Neutrophil (primary cell): ENCODE data around the gene GRK4.

Source experiments
- H3K27ac ChIP-seq: fragments of 200-600 bp; sonication (generic); 2 replicates; pipeline ENCODE4 v1.5.1; 2016; ENCODE audit warnings: mild to moderate bottlenecking, moderate library complexity
- H3K27me3 ChIP-seq: fragments of 200-600 bp; sonication (generic); 2 replicates; pipeline ENCODE4 v1.6.0; 2016; ENCODE audit warnings: mild to moderate bottlenecking
- H3K36me3 ChIP-seq: fragments of 200-600 bp; sonication (generic); 2 replicates; pipeline ENCODE4 v1.5.1; 2017
- H3K4me1 ChIP-seq, 2 experiments: fragments of 200-600 bp in 1 of 2; sonication (generic) in 1 of 2; 1 replicate in 1 of 2; 2 replicates in 1 of 2; pipeline versions ENCODE4 v1.5.1 to v1.6.1; 2013 to 2016; ENCODE audit warnings: low read depth in 1 of 2, low read length in 1 of 2, mild to moderate bottlenecking in 1 of 2, moderate library complexity in 1 of 2; ENCODE audit not compliant: control insufficient read depth in 1 of 2, insufficient read depth in 1 of 2
- H3K4me3 ChIP-seq, 2 experiments: fragments of 200-600 bp in 1 of 2; sonication (generic) in 1 of 2; 1 replicate in 1 of 2; 2 replicates in 1 of 2; pipeline ENCODE4 v1.5.1; 2013 to 2016; ENCODE audit warnings: low read depth in 1 of 2, low read length in 1 of 2, mild to moderate bottlenecking in 1 of 2, moderate library complexity in 1 of 2
- H3K9me3 ChIP-seq: fragments of 200-600 bp; sonication (generic); 2 replicates; pipeline ENCODE4 v1.5.1; 2016
- TF ChIP-seq, protein P1 (sequence below): fragments of 200-600 bp; sonication (generic); IDR thresholded peaks from 2 replicates; pipeline ENCODE4 v1.5.1; 2016; ENCODE audit warnings: antibody characterized with exemption

GRK4 gene

DNA sequence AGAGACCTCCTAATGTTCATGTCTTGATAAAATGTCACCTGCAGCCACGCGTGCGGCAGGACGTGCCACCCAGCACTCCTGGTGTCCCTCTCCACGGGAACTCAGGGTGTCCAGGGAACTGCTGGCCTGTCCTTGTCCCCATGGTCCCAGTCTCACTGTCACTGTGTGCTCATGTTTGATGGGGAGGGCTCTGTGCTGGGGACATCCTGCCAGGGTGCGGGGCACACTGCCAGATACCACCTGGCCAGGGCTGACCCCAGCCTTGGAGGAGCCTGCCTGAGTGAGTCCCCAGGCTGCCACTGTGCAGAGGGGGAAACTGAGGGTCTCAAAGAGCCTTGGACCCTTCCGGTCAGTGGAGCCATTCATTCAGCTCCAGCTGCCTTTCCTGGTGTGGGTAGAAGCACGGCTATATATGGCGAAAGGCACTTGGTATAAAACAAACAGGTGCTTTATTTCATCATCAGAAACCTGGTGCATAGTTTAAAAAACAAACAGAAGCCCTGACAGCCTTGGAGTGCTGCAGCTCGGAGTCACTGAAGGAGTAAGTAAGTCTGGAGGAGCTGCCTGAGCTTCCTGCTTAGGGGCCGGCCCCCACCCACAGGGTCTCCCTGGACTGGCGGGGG lies 33.1 kb upstream of the GRK4 start:
- peak overlapping the region; percentile 88 for H3K27ac ChIP-seq
- TF ChIP-seq, protein P1, sequence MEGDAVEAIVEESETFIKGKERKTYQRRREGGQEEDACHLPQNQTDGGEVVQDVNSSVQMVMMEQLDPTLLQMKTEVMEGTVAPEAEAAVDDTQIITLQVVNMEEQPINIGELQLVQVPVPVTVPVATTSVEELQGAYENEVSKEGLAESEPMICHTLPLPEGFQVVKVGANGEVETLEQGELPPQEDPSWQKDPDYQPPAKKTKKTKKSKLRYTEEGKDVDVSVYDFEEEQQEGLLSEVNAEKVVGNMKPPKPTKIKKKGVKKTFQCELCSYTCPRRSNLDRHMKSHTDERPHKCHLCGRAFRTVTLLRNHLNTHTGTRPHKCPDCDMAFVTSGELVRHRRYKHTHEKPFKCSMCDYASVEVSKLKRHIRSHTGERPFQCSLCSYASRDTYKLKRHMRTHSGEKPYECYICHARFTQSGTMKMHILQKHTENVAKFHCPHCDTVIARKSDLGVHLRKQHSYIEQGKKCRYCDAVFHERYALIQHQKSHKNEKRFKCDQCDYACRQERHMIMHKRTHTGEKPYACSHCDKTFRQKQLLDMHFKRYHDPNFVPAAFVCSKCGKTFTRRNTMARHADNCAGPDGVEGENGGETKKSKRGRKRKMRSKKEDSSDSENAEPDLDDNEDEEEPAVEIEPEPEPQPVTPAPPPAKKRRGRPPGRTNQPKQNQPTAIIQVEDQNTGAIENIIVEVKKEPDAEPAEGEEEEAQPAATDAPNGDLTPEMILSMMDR, result no peak
- no peaks in the 10 kb centered on the region for H3K27me3 ChIP-seq
- peaks cover 62% of the 10 kb centered on the region for H3K36me3 ChIP-seq
- no peak overlapping the region for H3K4me3 ChIP-seq
- H3K4me1 ChIP-seq, result peaks cover 34 to 39% of the 10 kb centered on the region in 2 experiments
- no peaks in the 10 kb centered on the region for H3K9me3 ChIP-seq

DNA sequence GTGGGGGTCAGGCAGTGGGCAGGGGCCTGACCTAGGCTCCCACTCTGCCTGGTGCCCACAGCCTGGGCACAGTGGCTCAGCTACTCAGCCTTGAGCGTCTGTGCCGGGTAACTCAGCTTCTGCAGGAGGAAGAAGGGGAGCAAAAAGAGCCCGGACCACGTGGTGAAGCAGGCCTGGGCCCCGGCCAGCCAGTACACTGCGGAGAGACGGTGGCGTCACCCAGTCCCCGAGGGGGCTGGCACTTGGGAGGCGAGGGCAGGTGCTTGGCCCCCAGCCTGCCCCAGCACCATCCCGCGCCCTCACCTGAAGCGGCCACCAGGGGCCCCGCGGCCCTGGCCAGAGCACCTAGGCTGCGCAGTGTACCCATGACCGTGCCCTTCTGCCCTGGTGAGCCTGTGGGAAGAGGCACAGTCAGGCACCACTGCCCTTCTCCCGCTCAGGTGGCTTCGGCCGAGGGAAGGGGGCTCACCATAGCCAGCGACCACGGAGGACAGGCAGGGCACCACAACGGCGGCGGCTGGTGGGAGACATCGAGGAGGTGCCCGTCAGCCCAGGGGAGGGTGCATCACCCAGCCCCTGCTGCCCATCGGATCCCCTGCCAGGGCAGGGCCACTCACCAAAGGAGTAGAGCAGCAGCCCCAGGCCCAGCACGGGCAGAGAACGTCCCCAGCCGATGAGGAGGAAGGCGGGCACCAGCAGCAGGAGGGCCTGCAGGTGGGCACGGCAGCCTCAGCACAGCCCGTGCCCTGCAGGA lies 32.4 kb upstream of the GRK4 start:
- H3K4me1 ChIP-seq, result peaks cover 41 to 46% of the 10 kb centered on the region in 2 experiments
- peak overlapping the region in 1 of 2 experiments; percentile 90 for H3K4me3 ChIP-seq
- peaks cover 56% of the 10 kb centered on the region for H3K36me3 ChIP-seq
- H3K9me3 ChIP-seq, result no peaks in the 10 kb centered on the region
- no peaks in the 10 kb centered on the region for H3K27me3 ChIP-seq
- TF ChIP-seq, protein P1, result no peak
- peak overlapping the region; percentile 88 for H3K27ac ChIP-seq

DNA sequence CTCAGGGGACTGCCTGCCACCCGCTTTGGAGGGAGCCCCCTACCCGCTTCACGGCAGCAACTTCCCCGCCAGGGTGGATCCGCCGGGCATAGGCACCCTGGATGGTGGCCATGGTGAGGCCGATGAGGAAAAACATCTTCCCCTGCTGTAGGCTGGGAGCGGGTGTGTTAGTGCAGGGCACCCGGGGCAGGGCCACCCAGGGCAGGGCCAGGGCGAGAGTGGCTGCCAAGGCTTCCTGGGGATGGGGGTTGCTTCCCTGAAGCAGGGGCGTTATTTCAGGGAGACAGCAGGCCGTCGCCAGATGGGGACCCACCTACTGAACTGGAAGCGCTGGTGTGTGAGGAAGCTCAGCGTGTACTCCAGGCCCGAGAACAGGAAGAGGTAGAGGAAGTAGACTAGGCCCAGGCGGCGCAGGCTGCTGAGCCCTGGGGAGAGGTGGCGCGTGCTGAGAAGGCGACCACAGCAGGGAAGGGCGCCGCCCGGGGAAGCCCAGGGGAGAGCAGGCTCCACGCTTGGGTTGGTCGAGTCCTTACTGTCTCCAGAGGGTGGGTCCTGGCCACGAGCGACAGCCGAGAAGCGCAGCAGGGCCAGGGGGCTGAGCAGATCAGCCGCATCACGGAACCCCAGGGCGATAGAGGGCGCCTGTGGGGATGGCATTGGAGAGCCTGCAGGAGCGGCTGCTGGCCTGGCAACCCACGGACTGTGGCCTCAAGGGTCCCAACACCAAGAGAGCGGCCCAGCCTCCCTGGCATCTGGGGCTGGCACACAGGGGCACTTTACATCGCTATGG lies 31.7 kb upstream of the GRK4 start:
- TF ChIP-seq, protein P1, result peak; percentile 52
- peaks cover 48% of the 10 kb centered on the region for H3K36me3 ChIP-seq
- H3K4me3 ChIP-seq, result peak overlapping the region; percentile 34 to 90
- no peaks in the 10 kb centered on the region for H3K9me3 ChIP-seq
- H3K4me1 ChIP-seq, result peaks cover 41 to 48% of the 10 kb centered on the region in 2 experiments
- H3K27me3 ChIP-seq, result no peaks in the 10 kb centered on the region
- H3K27ac ChIP-seq, result peak overlapping the region; percentile 88

DNA sequence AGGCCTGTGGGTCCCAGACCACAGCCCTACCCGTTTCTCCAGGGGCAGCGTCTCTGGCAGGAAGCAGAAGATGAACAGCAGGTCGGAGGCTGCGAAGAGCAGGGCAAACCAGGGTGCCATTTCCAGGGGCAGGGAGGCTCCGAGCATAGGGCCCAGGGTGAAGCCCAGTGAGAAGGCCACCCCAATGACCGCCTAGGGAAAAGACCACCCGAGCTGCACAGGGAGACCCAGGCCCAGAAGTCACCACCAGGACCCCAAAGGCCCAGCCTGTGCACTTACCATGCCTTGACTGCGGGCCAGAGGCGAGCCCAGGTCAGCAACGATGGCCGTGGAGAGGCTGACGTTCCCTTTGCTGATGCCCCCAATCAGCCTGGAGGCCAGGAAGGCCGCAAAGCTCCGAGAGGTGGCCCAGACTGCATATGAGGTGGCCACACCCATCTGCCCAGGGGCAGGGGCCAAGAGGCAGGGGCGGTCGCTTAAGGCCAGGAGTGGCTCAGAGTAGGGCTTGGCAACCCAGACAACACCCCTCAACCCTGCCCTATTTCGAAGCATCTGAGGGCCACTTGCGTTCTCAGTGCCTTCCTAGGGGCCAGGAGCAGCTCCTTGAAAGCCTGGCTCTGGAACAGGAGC lies 30.9 kb upstream of the GRK4 start:
- peaks cover 41% of the 10 kb centered on the region for H3K36me3 ChIP-seq
- peak overlapping the region; percentile 88 for H3K27ac ChIP-seq
- no peaks in the 10 kb centered on the region for H3K27me3 ChIP-seq
- no peaks in the 10 kb centered on the region for H3K9me3 ChIP-seq
- H3K4me1 ChIP-seq, result peaks cover 41 to 48% of the 10 kb centered on the region in 2 experiments
- TF ChIP-seq, protein P1, result no peak
- H3K4me3 ChIP-seq, result peak overlapping the region; percentile 34 to 90

DNA sequence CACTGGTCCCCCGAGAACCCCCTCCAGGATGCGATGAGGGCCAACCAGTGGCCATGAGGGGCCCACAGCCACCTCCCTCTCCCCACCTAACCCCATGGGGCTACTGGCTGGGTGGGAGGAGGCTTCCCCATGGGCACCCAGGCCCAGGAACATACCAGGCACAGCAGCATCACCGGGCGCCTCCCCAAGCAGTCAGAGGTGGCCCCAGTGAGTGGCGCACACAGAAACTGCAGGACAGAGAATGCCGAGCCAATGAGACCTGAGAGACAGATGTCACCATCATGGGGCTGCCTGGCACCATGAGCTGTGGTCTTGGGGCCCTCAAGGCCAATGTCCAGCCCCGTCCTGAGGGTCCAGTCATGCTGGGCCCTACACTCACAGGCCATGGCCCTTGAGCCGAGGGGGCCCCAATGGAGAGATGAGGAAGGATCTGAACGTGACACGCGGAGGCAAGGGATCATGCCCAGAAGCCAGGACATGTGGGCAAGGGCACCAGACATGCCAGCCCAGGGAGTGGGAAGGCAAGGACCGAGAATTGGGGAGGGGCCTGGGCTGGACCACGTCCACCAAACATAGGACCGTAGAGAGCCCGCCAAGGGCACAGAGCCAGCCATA lies 30.3 kb upstream of the GRK4 start:
- H3K9me3 ChIP-seq, result no peaks in the 10 kb centered on the region
- H3K4me3 ChIP-seq, result peak overlapping the region; percentile 55 to 90
- peaks cover 41 to 48% of the 10 kb centered on the region in 2 experiments for H3K4me1 ChIP-seq
- peaks cover 41% of the 10 kb centered on the region for H3K36me3 ChIP-seq
- TF ChIP-seq, protein P1, result no peak
- H3K27me3 ChIP-seq, result no peaks in the 10 kb centered on the region
- peak overlapping the region; percentile 88 for H3K27ac ChIP-seq
